MCF 10A (cell line): ENCODE results near the gene PAPLN. TPM values are rescaled to one million over a fixed set of nuclear protein-coding genes. Genes with fewer than 3 reads are reported as not detected.

Experiments used
- BruUV-seq: library from RNA; stranded (reverse); fragments of 400-500 nt; replicated peaks from 2 replicates; lab custom pipeline; 2021; lab: Mats Ljungman, UMichigan
- CTCF ChIA-PET: fragments of 300-600 bp; sonication (Branson Sonifier 250); formaldehyde crosslinking; extraction: SDS; loops from one replicate; lab custom pipeline; 2021; ENCODE audit warnings: antibody characterized with exemption, inconsistent platforms; lab: Yijun Ruan, JAX
- POLR2A ChIA-PET: fragments of 300-600, 350-650 bp; sonication (Branson Sonifier 250); formaldehyde crosslinking; extraction: SDS; loops from one replicate; lab custom pipeline; 2020; ENCODE audit warnings: antibody characterized with exemption, inconsistent platforms; lab: Yijun Ruan, JAX
- DNase-seq: peaks from one replicate; pipeline ENCODE4 v3.0.0-alpha.2; 2018; ENCODE audit not compliant: unreplicated experiment
- H3K27ac Mint-ChIP-seq: one replicate; pipeline ENCODE4 v1.8.0; 2022; ENCODE audit warnings: mild to moderate bottlenecking, low read depth, mixed read lengths; ENCODE audit not compliant: unreplicated experiment
- H3K27me3 Mint-ChIP-seq: one replicate; pipeline ENCODE4 v1.8.0; 2022; ENCODE audit warnings: mixed read lengths; ENCODE audit not compliant: insufficient read depth, unreplicated experiment
- H3K36me3 Mint-ChIP-seq: one replicate; pipeline ENCODE4 v1.8.0; 2022; ENCODE audit warnings: mild to moderate bottlenecking, moderate library complexity, mixed read lengths; ENCODE audit not compliant: insufficient read depth, unreplicated experiment
- H3K4me1 Mint-ChIP-seq: one replicate; pipeline ENCODE4 v1.8.0; 2022; ENCODE audit warnings: mixed read lengths; ENCODE audit not compliant: insufficient read depth, unreplicated experiment
- H3K4me3 Mint-ChIP-seq: one replicate; pipeline ENCODE4 v1.8.0; 2022; ENCODE audit warnings: mild to moderate bottlenecking, moderate library complexity, mixed read lengths; ENCODE audit not compliant: unreplicated experiment
- H3K9me3 Mint-ChIP-seq: one replicate; pipeline ENCODE4 v1.8.0; 2022; ENCODE audit warnings: mixed read lengths; ENCODE audit not compliant: unreplicated experiment
- intact Hi-C: fragments of 100-400 bp; cut with micrococcal nuclease; formaldehyde crosslinking; loops from 2 replicates; pipeline ENCODE4 v1.14.1; 2022
- total RNA-seq: library from RNA; stranded (reverse); gene quantifications from 2 replicates; pipeline ENCODE4 v1.2.3, GENCODE V29; 2022
- TF ChIP-seq, protein P1 (sequence below): fragments of 200-600 bp; IDR thresholded peaks from one replicate; pipeline ENCODE4 v1.8.0; 2022; ENCODE audit warnings: antibody characterized with exemption, mild to moderate bottlenecking; ENCODE audit not compliant: unreplicated experiment

PAPLN gene
- total RNA-seq, 1 experiment from 2014 or later = 2.8 TPM

DNA sequence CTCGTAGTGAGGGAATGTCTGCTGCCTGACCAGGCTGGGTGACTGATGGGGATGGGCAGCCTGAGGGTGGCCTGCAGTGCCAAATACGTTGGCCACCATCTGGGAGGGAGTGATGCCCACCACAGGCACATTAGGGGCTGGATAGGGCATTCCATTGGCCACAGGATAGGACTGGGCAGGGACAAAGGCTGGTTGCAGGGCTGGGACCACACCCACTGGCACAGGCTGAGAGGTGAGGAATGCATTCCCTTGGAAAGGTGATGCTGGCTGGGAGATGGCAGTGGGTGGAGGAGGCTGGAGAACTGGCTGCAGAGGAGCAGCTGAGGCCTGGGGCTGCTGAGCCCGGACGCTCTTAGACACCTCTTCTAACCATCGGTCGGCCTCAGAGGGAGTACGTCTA lies 39.5 kb downstream of the PAPLN start:
- TF ChIP-seq, protein P1, sequence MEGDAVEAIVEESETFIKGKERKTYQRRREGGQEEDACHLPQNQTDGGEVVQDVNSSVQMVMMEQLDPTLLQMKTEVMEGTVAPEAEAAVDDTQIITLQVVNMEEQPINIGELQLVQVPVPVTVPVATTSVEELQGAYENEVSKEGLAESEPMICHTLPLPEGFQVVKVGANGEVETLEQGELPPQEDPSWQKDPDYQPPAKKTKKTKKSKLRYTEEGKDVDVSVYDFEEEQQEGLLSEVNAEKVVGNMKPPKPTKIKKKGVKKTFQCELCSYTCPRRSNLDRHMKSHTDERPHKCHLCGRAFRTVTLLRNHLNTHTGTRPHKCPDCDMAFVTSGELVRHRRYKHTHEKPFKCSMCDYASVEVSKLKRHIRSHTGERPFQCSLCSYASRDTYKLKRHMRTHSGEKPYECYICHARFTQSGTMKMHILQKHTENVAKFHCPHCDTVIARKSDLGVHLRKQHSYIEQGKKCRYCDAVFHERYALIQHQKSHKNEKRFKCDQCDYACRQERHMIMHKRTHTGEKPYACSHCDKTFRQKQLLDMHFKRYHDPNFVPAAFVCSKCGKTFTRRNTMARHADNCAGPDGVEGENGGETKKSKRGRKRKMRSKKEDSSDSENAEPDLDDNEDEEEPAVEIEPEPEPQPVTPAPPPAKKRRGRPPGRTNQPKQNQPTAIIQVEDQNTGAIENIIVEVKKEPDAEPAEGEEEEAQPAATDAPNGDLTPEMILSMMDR = no peak
- intact Hi-C loops = no loop called here
- DNase-seq = no peak
- ChIA-PET CTCF (interaction anchor here (1.2 kb wide), 1 partner anchor 104 kb away, joined by 3 read pairs; no protein-coding TSS in a partner anchor), POLR2A (no interaction called here)
- no peaks in the 10 kb centered on the region for H3K27me3 Mint-ChIP-seq
- no peak overlapping the region for H3K27ac Mint-ChIP-seq
- BruUV-seq = no TSS peak
- peaks cover 77% of the 10 kb centered on the region for H3K36me3 Mint-ChIP-seq
- H3K4me1 Mint-ChIP-seq = no peaks in the 10 kb centered on the region
- no peak overlapping the region for H3K4me3 Mint-ChIP-seq
- no peaks in the 10 kb centered on the region for H3K9me3 Mint-ChIP-seq

DNA sequence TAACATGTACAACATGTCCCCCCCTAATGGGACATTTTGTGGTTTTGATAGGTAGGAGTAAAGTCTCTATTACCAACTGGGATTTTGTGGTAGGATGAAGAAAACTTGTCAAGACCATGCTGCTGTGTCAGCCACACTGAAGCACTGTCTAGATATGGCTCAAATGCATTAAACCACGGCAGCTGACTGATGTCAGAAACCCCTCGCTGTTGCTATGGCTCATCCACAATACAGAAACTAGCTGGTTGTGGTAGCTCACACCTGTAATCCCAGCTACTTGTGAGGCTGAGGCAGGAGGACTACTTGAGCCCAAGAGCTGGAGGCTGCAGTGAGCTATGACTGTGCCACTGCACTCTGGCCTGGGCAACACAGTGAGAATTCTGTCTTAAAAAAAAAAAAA lies 40.1 kb downstream of the PAPLN start:
- DNase-seq = no peak
- intact Hi-C loops = no loop called here
- ChIA-PET CTCF (interaction anchor here (0.7 to 0.9 kb wide), 3 partner anchors 36 to 1230 kb away, joined by 3 to 4 read pairs (median 3); no protein-coding TSS in a partner anchor), POLR2A (interaction anchor here (0.6 to 0.9 kb wide), 2 partner anchors 96 to 190 kb away, joined by 3 read pairs; no protein-coding TSS in a partner anchor)
- TF ChIP-seq, protein P1 = no peak
- H3K27ac Mint-ChIP-seq = no peak overlapping the region
- no peaks in the 10 kb centered on the region for H3K9me3 Mint-ChIP-seq
- no TSS peak for BruUV-seq
- no peak overlapping the region for H3K4me3 Mint-ChIP-seq
- H3K36me3 Mint-ChIP-seq = peaks cover 79% of the 10 kb centered on the region
- no peaks in the 10 kb centered on the region for H3K4me1 Mint-ChIP-seq
- H3K27me3 Mint-ChIP-seq = no peaks in the 10 kb centered on the region

DNA sequence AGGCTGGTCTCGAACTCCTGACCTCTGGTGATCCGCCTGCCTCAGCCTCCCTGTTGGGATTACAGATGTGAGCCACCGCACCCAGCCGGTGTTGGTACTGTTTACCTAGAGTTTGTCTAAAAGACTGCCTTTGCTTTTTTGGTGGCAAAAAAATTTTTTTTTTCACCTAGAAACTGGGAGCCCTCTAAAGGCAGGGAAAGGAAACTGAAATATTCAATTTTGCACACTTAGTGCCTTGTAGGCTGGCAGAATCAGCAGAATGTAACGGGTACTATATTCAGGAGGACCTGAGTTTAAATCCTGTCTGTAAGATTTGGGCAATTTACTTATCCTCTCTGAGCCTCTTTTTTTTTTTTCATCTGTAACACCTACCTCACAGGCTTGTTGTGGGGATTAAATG lies 43.6 kb downstream of the PAPLN start:
- Mint-ChIP-seq H3K27ac (no peak overlapping the region), H3K4me1 (no peaks in the 10 kb centered on the region), H3K9me3 (no peaks in the 10 kb centered on the region), H3K36me3 (peaks cover 84% of the 10 kb centered on the region), H3K4me3 (no peak overlapping the region), H3K27me3 (no peaks in the 10 kb centered on the region)
- BruUV-seq = no TSS peak
- ChIA-PET POLR2A (interaction anchor here (0.9 kb wide), 1 partner anchor 8 kb away, joined by 3 read pairs; no protein-coding TSS in a partner anchor), CTCF (interaction anchor here (0.6 to 2.5 kb wide), 4 partner anchors 12 to 17 kb away, joined by 3 to 13 read pairs (median 4); no protein-coding TSS in a partner anchor)
- TF ChIP-seq, protein P1 = no peak
- no peak for DNase-seq
- intact Hi-C loops = loop anchor here (5.0 kb wide), 1 partner anchor 109 kb away; no protein-coding TSS in a partner anchor

DNA sequence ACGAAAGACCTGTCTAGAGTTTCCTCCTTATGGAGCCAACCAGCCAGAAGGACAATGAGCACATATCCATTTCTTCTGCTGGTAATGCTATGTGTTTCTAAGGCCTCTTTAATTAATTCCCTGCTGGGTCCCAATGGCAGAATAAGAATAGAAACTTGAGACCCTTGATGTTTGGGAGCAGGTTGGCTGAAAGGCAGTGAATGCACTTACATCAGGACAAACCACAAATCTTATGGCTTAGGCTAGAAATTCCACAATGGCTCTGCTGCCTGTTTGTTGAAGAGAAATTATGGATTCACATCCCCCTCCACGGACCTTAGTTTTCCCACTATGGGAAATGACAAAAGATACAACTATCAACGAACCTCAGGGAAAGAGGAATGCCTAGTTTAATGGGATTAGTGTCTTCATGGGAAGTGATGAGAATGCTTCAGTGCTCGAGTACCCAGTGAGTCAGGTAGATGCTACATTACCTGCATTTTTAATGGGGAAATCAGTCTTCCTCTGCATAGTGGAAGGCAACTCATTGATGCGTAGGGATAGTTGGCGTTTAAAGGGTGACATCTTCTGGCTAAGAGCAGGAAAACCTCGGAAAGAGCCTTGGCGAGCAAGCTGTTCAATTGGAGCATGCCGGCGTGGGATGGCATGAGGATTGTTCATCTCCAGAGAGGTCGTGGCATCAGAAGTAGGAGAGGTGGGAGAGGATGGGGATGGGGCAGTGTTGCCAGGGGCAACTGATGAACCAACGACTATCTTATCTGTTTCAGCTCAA lies 46.5 kb downstream of the PAPLN start:
- intact Hi-C loops = loop anchor here (5.0 kb wide), 1 partner anchor 111 kb away; no protein-coding TSS in a partner anchor
- DNase-seq = no peak
- Mint-ChIP-seq H3K27me3 (no peaks in the 10 kb centered on the region), H3K4me1 (no peaks in the 10 kb centered on the region), H3K4me3 (no peak overlapping the region), H3K9me3 (no peaks in the 10 kb centered on the region), H3K36me3 (peaks cover 79% of the 10 kb centered on the region), H3K27ac (no peak overlapping the region)
- BruUV-seq = no TSS peak
- ChIA-PET CTCF (interaction anchor here (1.6 to 2.5 kb wide), 2 partner anchors 11 kb away, joined by 11 to 13 read pairs; no protein-coding TSS in a partner anchor), POLR2A (no interaction called here)
- TF ChIP-seq, protein P1 = no peak
